Retinal pigment epithelial cell (primary cell): ENCODE data around the gene ME1.

ENCODE experiments used
- DNase-seq: peaks from one replicate; pipeline ENCODE4 v3.0.0-alpha.2; 2010; ENCODE audit warnings: low read depth
- H3K4me3 ChIP-seq: 2 replicates; pipeline ENCODE4 v1.5.1; 2011; ENCODE audit warnings: mild to moderate bottlenecking, low read length, control low read depth, moderate library complexity
- TF ChIP-seq, protein P1 (sequence below): conservative IDR thresholded peaks from 2 replicates; pipeline ENCODE4 v1.5.1; 2011; ENCODE audit warnings: low read depth, low read length, control low read depth, inconsistent platforms

ME1 gene

DNA sequence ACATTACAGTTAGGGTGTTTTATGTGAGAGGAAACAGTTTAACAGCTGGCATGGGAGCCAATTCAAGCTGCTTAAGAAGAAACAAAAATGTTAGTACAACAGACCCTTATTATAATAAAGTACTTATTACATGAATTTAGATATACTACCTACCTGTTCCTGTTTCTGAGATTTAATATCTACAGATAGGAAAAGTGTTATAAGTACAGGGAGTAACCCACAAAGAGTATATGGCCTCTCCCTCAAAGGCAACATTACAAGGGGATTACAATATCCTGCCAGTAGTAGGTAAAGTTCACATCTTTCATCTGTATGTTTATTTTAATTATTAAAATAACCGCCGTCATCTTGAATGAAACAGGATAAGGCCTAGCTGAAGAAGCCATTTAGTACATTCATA, 1.8 kb upstream of the ME1 start:
- no peak for DNase-seq
- TF ChIP-seq, protein P1, sequence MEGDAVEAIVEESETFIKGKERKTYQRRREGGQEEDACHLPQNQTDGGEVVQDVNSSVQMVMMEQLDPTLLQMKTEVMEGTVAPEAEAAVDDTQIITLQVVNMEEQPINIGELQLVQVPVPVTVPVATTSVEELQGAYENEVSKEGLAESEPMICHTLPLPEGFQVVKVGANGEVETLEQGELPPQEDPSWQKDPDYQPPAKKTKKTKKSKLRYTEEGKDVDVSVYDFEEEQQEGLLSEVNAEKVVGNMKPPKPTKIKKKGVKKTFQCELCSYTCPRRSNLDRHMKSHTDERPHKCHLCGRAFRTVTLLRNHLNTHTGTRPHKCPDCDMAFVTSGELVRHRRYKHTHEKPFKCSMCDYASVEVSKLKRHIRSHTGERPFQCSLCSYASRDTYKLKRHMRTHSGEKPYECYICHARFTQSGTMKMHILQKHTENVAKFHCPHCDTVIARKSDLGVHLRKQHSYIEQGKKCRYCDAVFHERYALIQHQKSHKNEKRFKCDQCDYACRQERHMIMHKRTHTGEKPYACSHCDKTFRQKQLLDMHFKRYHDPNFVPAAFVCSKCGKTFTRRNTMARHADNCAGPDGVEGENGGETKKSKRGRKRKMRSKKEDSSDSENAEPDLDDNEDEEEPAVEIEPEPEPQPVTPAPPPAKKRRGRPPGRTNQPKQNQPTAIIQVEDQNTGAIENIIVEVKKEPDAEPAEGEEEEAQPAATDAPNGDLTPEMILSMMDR: no peak
- no peak overlapping the region for H3K4me3 ChIP-seq

DNA sequence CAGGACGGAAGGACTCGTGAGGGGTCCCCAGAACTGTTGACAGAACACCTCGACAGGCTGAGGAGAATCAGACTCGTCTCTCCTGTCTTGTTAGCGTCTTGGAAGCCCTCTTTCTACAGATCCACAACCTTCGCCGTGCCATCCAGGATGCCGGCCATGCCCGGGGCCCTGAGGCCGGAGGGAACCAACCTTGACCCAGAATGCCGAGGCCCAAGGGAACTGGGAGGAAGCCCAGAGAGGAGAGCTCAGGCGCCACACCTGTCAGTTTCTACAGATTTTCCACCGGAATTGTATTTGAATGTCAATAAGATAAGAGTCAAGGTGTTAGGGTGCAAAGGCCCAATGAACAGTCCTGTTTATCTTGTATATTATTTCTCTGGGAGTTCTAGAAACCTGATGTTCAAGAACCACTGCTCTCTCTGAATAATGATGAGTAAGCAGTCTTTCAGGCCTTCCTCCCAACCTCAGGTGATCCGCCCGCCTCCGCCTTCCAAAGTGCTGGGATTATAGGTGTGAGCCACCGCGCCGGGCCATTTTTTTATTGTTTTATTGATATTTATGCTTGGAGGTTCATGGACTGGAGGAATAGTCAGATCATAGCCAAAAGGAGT, 799 bp upstream of the ME1 start:
- no peak for DNase-seq
- TF ChIP-seq, protein P1: no peak
- peak overlapping the region; percentile 67 for H3K4me3 ChIP-seq

DNA sequence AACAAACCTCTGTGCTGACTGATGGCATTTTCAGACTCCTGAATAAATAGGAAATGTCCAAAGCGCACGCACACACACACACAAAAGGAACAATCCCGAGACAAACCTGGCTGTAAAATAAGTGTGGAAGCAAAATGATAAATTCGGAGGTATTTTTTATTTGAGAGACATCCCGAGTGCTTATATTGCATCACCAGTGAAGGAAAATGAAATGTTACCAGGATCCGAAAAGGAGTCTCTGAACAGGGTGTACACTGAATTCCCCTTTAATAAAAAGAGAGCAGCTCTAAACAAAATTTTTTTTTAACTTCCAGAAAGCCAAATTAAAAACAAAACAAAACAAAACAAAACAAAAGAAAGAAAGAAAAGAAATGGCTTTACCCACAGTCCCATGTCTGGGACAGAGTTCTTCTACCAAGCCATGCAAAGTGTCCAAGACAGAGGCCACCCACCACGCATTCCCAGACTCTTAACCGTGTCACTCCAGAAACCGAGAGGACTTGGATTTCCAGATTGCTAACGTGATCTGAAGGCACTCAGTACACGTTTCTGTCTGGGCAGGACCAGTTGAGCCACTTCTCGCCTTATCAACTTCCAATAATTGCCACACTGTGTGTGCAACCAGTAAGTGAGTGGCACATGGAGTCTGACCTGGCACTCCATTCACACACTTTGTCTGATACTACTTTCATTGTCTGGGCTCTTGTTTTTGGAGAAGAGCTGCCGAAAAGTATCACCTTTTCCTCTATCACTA, 817 bp downstream of the ME1 start:
- TF ChIP-seq, protein P1: no peak
- DNase-seq: no peak

DNA sequence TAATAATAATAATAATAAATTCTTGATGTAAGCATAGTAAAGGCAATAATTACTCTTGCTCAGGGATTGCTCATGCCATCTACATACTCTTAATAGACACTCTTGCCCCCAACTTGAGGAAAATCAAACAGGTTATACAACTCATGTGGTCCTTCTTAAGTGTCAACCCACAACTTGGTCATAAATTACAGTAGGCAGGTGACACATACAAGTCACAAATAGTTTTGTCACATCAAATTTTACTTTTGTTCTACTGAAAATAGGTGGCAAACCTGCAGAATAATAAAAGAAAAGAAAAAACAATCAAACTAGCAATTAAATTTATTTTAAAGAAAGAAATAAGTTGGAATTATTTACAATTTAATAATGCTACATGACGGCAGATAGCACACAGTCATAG, 1.6 kb downstream of the ME1 start:
- TF ChIP-seq, protein P1: no peak
- DNase-seq: no peak
- no peak overlapping the region for H3K4me3 ChIP-seq

More for the DNA sequence above, 817 bp downstream of the ME1 start:
- H3K4me3 ChIP-seq: peak overlapping the region; percentile 67

DNA sequence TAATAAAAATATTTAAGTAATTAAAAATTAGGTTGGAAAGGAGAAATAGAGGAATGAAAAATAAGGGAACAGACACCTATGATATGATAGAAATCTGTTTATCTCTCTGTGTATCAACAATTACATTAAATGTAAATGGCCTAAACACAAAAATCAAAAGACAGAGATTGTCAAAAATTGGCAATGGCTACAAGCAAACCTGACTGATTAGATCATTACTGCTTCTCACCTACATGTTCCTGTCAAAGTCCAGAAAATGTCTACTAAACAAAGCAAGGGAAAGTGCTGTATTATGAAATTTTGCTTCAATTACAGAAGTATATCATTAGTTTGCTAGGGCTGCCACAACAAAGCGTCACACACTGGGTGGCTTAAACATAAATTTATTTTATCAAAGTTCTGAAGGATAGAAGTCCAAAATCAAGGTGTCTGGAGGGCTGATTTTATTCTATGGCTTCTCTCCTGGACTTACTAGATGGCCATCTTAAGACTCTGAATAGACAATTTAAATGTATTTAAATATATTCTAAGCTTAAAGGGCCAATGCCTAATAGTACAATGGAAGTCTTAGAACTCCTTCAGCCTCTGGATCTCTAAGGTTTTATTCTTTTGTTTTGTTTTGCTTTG, 6.3 kb downstream of the ME1 start:
- no peak overlapping the region for H3K4me3 ChIP-seq
- TF ChIP-seq, protein P1: no peak
- DNase-seq: no peak

DNA sequence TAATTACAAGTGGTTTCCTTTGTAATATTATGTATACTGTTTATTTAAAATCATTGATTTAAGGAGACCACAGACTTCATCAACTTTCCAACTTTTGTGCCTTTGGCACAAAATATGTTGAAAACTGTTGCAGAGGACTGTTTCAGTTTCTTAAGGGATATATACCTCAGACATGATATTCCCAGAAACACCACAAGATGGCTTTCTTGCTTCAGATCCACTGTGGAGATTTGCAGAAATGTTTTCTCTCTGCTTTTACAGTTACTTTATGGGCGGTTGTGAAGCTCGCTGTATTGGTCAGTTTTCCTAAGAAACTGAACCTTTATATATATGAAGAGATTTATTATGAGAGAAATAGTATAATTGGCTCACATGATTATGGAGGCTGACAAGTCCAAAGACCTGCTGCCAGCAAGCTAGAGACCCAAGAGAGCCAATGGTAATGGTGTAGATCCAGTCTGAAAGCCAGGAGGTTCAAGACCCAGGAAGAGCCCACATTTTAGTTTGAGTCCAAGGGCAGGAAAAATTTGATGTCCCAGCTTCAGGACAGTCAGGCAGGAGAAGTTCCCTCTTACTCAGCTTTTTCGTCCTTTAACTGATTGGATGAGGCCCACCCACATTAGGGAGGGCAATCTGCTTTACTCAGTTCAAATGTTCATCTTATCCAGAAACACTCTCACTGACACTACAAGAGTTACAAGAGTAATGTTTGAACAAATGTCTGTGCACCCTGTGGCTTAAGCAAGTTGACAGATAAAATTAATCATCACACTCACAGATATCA, 12.8 kb downstream of the ME1 start:
- no peak overlapping the region for H3K4me3 ChIP-seq
- no peak for DNase-seq
- TF ChIP-seq, protein P1: peak; percentile 66
